Measurements from ENCODE around the gene LRRK2. TPM values are rescaled to one million over a fixed set of nuclear protein-coding genes. Genes with fewer than 3 reads are reported as not detected.

The LRRK2 gene
- total and polyA plus RNA-seq, 2 donors from 2014 or later = 8.6 to 110 TPM

DNA sequence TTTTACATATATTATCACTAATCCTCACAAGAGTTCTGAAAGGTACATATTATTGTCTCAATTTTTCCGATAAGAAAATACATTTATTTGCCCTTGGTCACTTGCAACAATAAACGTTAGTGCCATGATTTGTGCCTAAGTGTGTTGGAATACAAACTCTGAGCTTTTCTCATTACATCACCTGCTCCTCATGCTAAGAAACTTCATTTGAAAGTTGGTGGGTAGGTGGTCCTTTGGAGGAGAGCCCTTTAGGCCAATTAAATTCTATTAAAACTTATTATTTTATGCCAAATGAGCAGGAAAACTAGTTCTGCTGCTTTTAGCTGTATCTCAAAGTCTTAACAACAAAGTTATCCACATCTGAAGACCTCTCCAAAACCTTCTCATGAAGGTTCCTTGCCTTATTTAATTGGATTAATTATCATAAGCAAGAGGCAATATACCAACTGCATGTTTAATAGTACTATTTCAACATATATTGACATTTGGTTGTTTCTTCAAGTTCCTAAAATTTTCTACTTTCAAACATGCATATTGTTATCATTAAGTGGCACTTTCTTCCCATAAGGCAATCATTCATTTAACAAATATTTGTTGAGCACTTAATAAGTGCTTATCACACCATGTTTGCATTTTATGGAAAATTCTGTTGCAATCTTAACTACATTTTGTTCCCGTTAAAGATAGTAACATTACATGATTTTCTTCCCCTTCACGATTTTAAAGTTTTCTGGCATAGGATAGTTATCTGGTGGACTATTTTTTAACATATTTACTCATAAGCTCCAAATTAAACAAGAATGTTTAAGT lies 40.1 kb upstream of the LRRK2 start:
- no peaks in the 10 kb centered on the region for H3K4me1 ChIP-seq (ENCODE audit: control insufficient read depth in 2 of 3, insufficient read depth in 2 of 3, low read depth in 1 of 3, low read length in 3 of 3)
- intact Hi-C loops (cut with DNase I) = no loop called here
- no peaks in the 10 kb centered on the region for H3K36me3 ChIP-seq (ENCODE audit: control insufficient read depth in 2 of 3, insufficient read depth in 3 of 3, low read length in 3 of 3)
- H3K27me3 ChIP-seq (ENCODE audit: control insufficient read depth, insufficient read depth, low read length) = no peaks in the 10 kb centered on the region
- TF ChIP-seq, protein P1, sequence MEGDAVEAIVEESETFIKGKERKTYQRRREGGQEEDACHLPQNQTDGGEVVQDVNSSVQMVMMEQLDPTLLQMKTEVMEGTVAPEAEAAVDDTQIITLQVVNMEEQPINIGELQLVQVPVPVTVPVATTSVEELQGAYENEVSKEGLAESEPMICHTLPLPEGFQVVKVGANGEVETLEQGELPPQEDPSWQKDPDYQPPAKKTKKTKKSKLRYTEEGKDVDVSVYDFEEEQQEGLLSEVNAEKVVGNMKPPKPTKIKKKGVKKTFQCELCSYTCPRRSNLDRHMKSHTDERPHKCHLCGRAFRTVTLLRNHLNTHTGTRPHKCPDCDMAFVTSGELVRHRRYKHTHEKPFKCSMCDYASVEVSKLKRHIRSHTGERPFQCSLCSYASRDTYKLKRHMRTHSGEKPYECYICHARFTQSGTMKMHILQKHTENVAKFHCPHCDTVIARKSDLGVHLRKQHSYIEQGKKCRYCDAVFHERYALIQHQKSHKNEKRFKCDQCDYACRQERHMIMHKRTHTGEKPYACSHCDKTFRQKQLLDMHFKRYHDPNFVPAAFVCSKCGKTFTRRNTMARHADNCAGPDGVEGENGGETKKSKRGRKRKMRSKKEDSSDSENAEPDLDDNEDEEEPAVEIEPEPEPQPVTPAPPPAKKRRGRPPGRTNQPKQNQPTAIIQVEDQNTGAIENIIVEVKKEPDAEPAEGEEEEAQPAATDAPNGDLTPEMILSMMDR (IDR thresholded peaks at IDR 0.05; ENCODE audit: borderline replicate concordance, extremely low read depth, insufficient read depth) = no peak
- no peak overlapping the region for H3K9ac ChIP-seq (ENCODE audit: low read length in 3 of 3)
- DNase-seq (no peak), FAIRE-seq (no peak)
- no peak overlapping the region for H3K27ac ChIP-seq (ENCODE audit: low read depth in 2 of 2, low read length in 2 of 2)
- H3K4me3 ChIP-seq (ENCODE audit: low read length in 3 of 3) = no peak overlapping the region
- H3K9me3 ChIP-seq (ENCODE audit: control insufficient read depth in 2 of 3, insufficient read depth in 1 of 3, low read length in 3 of 3) = peaks cover 0 to 4% (median 0%) of the 10 kb centered on the region in 3 donors

DNA sequence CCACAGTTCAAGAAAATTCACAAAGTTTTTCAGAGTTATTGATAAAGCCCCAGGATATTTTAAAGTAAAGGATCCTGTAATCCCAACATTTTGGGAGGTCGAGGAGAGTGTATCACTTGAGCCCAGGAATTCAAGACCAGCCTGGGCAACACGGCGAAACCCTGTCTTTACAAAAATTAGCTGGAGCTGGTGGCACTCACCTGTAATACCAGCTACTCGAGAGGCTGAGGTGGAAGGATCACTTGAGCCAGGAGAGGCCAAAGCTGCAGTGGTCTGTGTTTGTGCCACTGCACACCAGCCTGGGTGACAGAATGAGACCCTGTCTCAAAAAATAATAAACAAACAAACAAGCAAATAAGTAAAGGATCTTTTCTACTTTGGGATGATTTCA lies 39.5 kb upstream of the LRRK2 start:
- H3K27me3 ChIP-seq (ENCODE audit: control insufficient read depth, insufficient read depth, low read length) = no peaks in the 10 kb centered on the region
- DNase-seq (no peak), FAIRE-seq (no peak)
- TF ChIP-seq, protein P1 (IDR thresholded peaks at IDR 0.05; ENCODE audit: borderline replicate concordance, extremely low read depth, insufficient read depth) = no peak
- no peaks in the 10 kb centered on the region for H3K36me3 ChIP-seq (ENCODE audit: control insufficient read depth in 2 of 3, insufficient read depth in 3 of 3, low read length in 3 of 3)
- H3K9me3 ChIP-seq (ENCODE audit: control insufficient read depth in 2 of 3, insufficient read depth in 1 of 3, low read length in 3 of 3) = peaks cover 0 to 6% (median 0%) of the 10 kb centered on the region in 3 donors
- intact Hi-C loops (cut with DNase I) = no loop called here
- H3K9ac ChIP-seq (ENCODE audit: low read length in 3 of 3) = no peak overlapping the region
- H3K4me1 ChIP-seq (ENCODE audit: control insufficient read depth in 2 of 3, insufficient read depth in 2 of 3, low read depth in 1 of 3, low read length in 3 of 3) = no peaks in the 10 kb centered on the region
- no peak overlapping the region for H3K4me3 ChIP-seq (ENCODE audit: low read length in 3 of 3)
- no peak overlapping the region for H3K27ac ChIP-seq (ENCODE audit: low read depth in 2 of 2, low read length in 2 of 2)

DNA sequence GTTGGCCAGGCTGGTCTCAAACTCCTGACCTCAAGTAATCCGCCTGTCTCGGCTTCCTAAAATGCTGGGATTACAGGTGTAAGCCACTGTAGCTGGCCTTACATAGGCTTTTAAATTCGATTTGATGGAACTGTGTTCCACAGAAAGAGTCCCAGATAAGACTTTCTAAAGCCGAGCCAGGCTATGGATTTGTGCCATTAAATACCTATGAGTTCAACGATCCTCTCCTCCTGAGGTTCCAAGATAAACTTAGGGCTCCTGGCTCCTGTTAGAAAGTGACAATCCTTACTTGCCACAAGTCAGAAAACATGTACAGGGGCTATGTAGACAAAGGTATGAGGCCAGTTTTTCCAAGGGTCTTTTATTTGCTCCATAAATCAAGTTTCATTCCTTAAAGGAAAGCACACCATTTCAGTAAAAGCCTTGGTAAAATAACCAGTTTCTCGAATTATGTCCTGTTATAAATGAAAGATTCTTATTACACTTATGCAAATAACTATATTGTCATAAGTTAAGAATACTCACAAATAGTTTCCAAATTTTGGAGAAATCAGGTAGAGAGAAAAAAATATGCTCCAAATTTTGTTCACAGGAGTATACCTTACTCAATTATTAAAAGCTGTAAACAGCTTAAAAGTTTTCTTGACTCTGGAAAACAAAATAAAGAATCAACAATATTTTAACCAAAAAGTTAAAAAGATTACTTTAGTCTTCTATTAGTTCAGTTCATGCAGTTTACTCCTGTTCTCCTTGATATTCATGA lies 36.1 kb upstream of the LRRK2 start:
- Histone ChIP-seq H3K4me1 (ENCODE audit: control insufficient read depth in 2 of 3, insufficient read depth in 2 of 3, low read depth in 1 of 3, low read length in 3 of 3) (no peaks in the 10 kb centered on the region), H3K4me3 (ENCODE audit: low read length in 3 of 3) (no peak overlapping the region), H3K27me3 (ENCODE audit: control insufficient read depth, insufficient read depth, low read length) (no peaks in the 10 kb centered on the region), H3K27ac (ENCODE audit: low read depth in 2 of 2, low read length in 2 of 2) (no peak overlapping the region), H3K36me3 (ENCODE audit: control insufficient read depth in 2 of 3, insufficient read depth in 3 of 3, low read length in 3 of 3) (no peaks in the 10 kb centered on the region), H3K9me3 (ENCODE audit: control insufficient read depth in 2 of 3, insufficient read depth in 1 of 3, low read length in 3 of 3) (peaks cover 0 to 6% (median 0%) of the 10 kb centered on the region in 3 donors), H3K9ac (ENCODE audit: low read length in 3 of 3) (no peak overlapping the region)
- peak; percentile 6 for FAIRE-seq
- intact Hi-C loops (cut with DNase I) = no loop called here
- no peak for DNase-seq
- TF ChIP-seq, protein P1 (IDR thresholded peaks at IDR 0.05; ENCODE audit: borderline replicate concordance, extremely low read depth, insufficient read depth) = no peak
